ENCODE measurements around the gene PXMP2. TPM values are rescaled to one million over a fixed set of nuclear protein-coding genes. Genes with fewer than 3 reads are reported as not detected.

PXMP2 gene
- total RNA-seq, 1 donor from 2014 or later, result 9.8 TPM

GRCh38 chr12:132719954-132720324 is 32.6 kb downstream of the PXMP2 start:
- no peak overlapping the region for H3K4me3 Mint-ChIP-seq (ENCODE audit: unreplicated experiment)
- peak overlapping the region; percentile 39 for H3K27ac Mint-ChIP-seq (ENCODE audit: unreplicated experiment)
- no peak for DNase-seq
- H3K36me3 Mint-ChIP-seq (ENCODE audit: unreplicated experiment), result no peaks in the 10 kb centered on the region
- no peak for TF ChIP-seq CTCF (IDR thresholded peaks at IDR 0.05; ENCODE audit: partially characterized antibody, unreplicated experiment)
- peaks cover 3% of the 10 kb centered on the region for H3K9me3 Mint-ChIP-seq (ENCODE audit: unreplicated experiment)
- H3K4me1 Mint-ChIP-seq (ENCODE audit: low read depth, unreplicated experiment), result peaks cover 7% of the 10 kb centered on the region
- H3K27me3 Mint-ChIP-seq (ENCODE audit: unreplicated experiment), result peaks cover 3% of the 10 kb centered on the region

GRCh38 chr12:132720606-132721345 is 33.4 kb downstream of the PXMP2 start:
- H3K9me3 Mint-ChIP-seq (ENCODE audit: unreplicated experiment), result peaks cover 3% of the 10 kb centered on the region
- H3K27ac Mint-ChIP-seq (ENCODE audit: unreplicated experiment), result no peak overlapping the region
- H3K36me3 Mint-ChIP-seq (ENCODE audit: unreplicated experiment), result peaks cover 6% of the 10 kb centered on the region
- H3K27me3 Mint-ChIP-seq (ENCODE audit: unreplicated experiment), result peaks cover 3% of the 10 kb centered on the region
- DNase-seq, result no peak
- H3K4me1 Mint-ChIP-seq (ENCODE audit: low read depth, unreplicated experiment), result peaks cover 12% of the 10 kb centered on the region
- TF ChIP-seq CTCF (IDR thresholded peaks at IDR 0.05; ENCODE audit: partially characterized antibody, unreplicated experiment), result no peak
- no peak overlapping the region for H3K4me3 Mint-ChIP-seq (ENCODE audit: unreplicated experiment)

GRCh38 chr12:132723015-132723763 is 35.8 kb downstream of the PXMP2 start:
- H3K27me3 Mint-ChIP-seq (ENCODE audit: unreplicated experiment), result peaks cover 5% of the 10 kb centered on the region
- H3K27ac Mint-ChIP-seq (ENCODE audit: unreplicated experiment), result peak overlapping the region; percentile 55
- H3K9me3 Mint-ChIP-seq (ENCODE audit: unreplicated experiment), result peaks cover 3% of the 10 kb centered on the region
- H3K4me1 Mint-ChIP-seq (ENCODE audit: low read depth, unreplicated experiment), result peaks cover 15% of the 10 kb centered on the region
- no peak for TF ChIP-seq CTCF (IDR thresholded peaks at IDR 0.05; ENCODE audit: partially characterized antibody, unreplicated experiment)
- H3K4me3 Mint-ChIP-seq (ENCODE audit: unreplicated experiment), result no peak overlapping the region
- DNase-seq, result no peak
- peaks cover 6% of the 10 kb centered on the region for H3K36me3 Mint-ChIP-seq (ENCODE audit: unreplicated experiment)

- Mint-ChIP-seq H3K4me3 (ENCODE audit: unreplicated experiment) (no peak overlapping the region), H3K27ac (ENCODE audit: unreplicated experiment) (peak overlapping the region; percentile 55), H3K27me3 (ENCODE audit: unreplicated experiment) (peaks cover 7% of the 10 kb centered on the region), H3K4me1 (ENCODE audit: low read depth, unreplicated experiment) (peaks cover 15% of the 10 kb centered on the region), H3K9me3 (ENCODE audit: unreplicated experiment) (peaks cover 3% of the 10 kb centered on the region), H3K36me3 (ENCODE audit: unreplicated experiment) (peaks cover 9% of the 10 kb centered on the region)
- no peak for TF ChIP-seq CTCF (IDR thresholded peaks at IDR 0.05; ENCODE audit: partially characterized antibody, unreplicated experiment)
- no peak for DNase-seq
Measured at GRCh38 chr12:132723764-132724140, 36.4 kb downstream of the PXMP2 start.
